GM12872 (cell line): ENCODE data around the gene FXYD5.

Source experiments
- CTCF ChIP-seq: IDR thresholded peaks from 3 replicates; pipeline ENCODE4 v1.5.1; 2011; ENCODE audit warnings: low read depth, mild to moderate bottlenecking, low read length, moderate library complexity; ENCODE audit not compliant: insufficient read depth

FXYD5 gene

GRCh38 chr19:35184884-35185283, 30.3 kb downstream of the FXYD5 start:
- no peak for TF ChIP-seq CTCF

- no peak for TF ChIP-seq CTCF
These were observed 39.8 kb downstream of the FXYD5 start for GRCh38 chr19:35194012-35194984.

- TF ChIP-seq CTCF: no peak
These were observed 41.3 kb downstream of the FXYD5 start for GRCh38 chr19:35195830-35196229.

GRCh38 chr19:35199481-35199880, 44.9 kb downstream of the FXYD5 start:
- TF ChIP-seq CTCF: no peak

GRCh38 chr19:35202722-35203688, 48.5 kb downstream of the FXYD5 start:
- no peak for TF ChIP-seq CTCF

GRCh38 chr19:35204799-35205732, 50.5 kb downstream of the FXYD5 start:
- TF ChIP-seq CTCF: no peak
